NCI-H2227 (cell line): ENCODE measurements around the gene NHLRC2.
A peak's percentile ranks its signal among the peaks of the same experiment; 100 is the strongest.

Experiments used
- DNase-seq: peaks from one replicate; lab custom pipeline; 2025; ENCODE audit not compliant: unreplicated experiment; lab: John Stamatoyannopoulos, UW

Gene NHLRC2

GRCh38 chr10:113858541-113858940 is 4.1 kb downstream of the NHLRC2 start:
- DNase-seq, result no peak

- DNase-seq, result no peak
These were observed 4.8 kb downstream of the NHLRC2 start for GRCh38 chr10:113859261-113859660.

- no peak for DNase-seq
These were observed 11.4 kb downstream of the NHLRC2 start for GRCh38 chr10:113865901-113866300.

GRCh38 chr10:113866551-113867394 is 12.3 kb downstream of the NHLRC2 start:
- no peak for DNase-seq

- no peak for DNase-seq
These were observed 13.4 kb downstream of the NHLRC2 start for GRCh38 chr10:113867904-113868303.

- no peak for DNase-seq
These were observed 15.3 kb downstream of the NHLRC2 start for GRCh38 chr10:113869789-113870188.

GRCh38 chr10:113872139-113873030 is 17.9 kb downstream of the NHLRC2 start:
- no peak for DNase-seq

- no peak for DNase-seq
These were observed 20.8 kb downstream of the NHLRC2 start for GRCh38 chr10:113875212-113875611.

- no peak for DNase-seq
These were observed 22.0 kb downstream of the NHLRC2 start for GRCh38 chr10:113876461-113876860.

GRCh38 chr10:113879691-113880090 is 25.2 kb downstream of the NHLRC2 start:
- DNase-seq, result no peak

- no peak for DNase-seq
These were observed 25.8 kb downstream of the NHLRC2 start for GRCh38 chr10:113880236-113880635.

- DNase-seq, result no peak
These were observed 27.8 kb downstream of the NHLRC2 start for GRCh38 chr10:113882240-113882639.

GRCh38 chr10:113889911-113890310 is 35.5 kb downstream of the NHLRC2 start:
- DNase-seq, result no peak

GRCh38 chr10:113890769-113891168 is 36.3 kb downstream of the NHLRC2 start:
- DNase-seq, result no peak

GRCh38 chr10:113891476-113891875 is 37.0 kb downstream of the NHLRC2 start:
- DNase-seq, result no peak

GRCh38 chr10:113893570-113893969 is 39.1 kb downstream of the NHLRC2 start:
- DNase-seq, result no peak

- no peak for DNase-seq
These were observed 40.1 kb downstream of the NHLRC2 start for GRCh38 chr10:113894581-113894980.

- DNase-seq, result no peak
These were observed 40.6 kb downstream of the NHLRC2 start for GRCh38 chr10:113895018-113895417.

- peak; percentile 22 for DNase-seq
These were observed 43.5 kb downstream of the NHLRC2 start for GRCh38 chr10:113897693-113898618.

GRCh38 chr10:113899952-113900598 is 45.6 kb downstream of the NHLRC2 start:
- no peak for DNase-seq
